ENCODE data around the gene HBEGF.
A peak's percentile ranks its signal among the peaks of the same experiment; 100 is the strongest.

Gene HBEGF

GRCh38 chr5:140302786-140303639 lies 43.4 kb downstream of the HBEGF start, which contains the start of gene PFDN1:
TSS of gene PFDN1 (minus strand) at chr5:140303101. CDS start at chr5:140303073, 28 bp downstream.
- DNase-seq (ENCODE audit: low read depth in 2 of 2): peak; percentile 83

GRCh38 chr5:140301136-140301535 lies 45.3 kb downstream of the HBEGF start:
- no peak for DNase-seq (ENCODE audit: low read depth in 2 of 2)

DNA sequence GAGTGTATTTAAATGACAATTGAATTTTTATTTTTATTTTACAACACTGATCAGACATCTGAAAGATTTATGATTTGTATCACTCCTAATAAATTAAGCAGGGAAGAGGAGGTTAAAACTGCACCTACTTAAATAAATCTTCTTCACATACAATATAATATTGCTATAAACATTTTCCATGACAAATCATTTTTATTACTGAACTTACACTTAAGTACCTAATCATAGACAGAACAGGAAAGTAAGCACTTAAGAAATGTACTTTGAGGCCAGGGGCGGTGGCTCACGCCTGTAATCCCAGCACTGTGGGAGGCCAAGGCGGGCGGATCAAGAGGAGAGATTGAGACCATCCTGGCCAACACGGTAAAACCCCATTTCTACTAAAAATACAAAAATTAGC lies 47.3 kb downstream of the HBEGF start:
- DNase-seq (ENCODE audit: low read depth in 2 of 2): no peak

- DNase-seq (ENCODE audit: low read depth in 2 of 2): no peak
These were observed 48.2 kb downstream of the HBEGF start for GRCh38 chr5:140298183-140298601.

- no peak for DNase-seq (ENCODE audit: low read depth in 2 of 2)
These were observed 49.1 kb downstream of the HBEGF start for GRCh38 chr5:140297283-140297682.

- DNase-seq (ENCODE audit: low read depth in 2 of 2): no peak
These were observed 50.1 kb downstream of the HBEGF start for GRCh38 chr5:140296289-140296688.

DNA sequence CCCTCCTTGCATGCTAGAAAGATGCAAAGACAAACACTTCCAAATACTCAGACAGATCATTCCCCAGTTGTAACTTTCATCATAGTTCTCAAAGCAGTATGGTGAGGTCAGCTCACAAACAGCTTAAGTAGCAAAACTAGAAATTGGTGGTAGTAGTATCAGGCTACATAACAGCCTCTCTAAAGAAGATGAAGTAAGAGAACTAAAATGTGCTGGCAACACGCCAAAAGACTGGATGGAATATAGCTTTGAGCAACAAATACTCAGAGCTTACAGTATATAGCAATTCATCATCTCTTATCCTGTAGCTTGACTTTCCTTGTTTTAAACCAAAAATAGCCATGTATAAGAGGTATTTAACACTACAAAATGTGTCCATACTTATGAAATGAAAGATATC lies 51.0 kb downstream of the HBEGF start:
- no peak for DNase-seq (ENCODE audit: low read depth in 2 of 2)

- no peak for DNase-seq (ENCODE audit: low read depth in 2 of 2)
These were observed 51.6 kb downstream of the HBEGF start for GRCh38 chr5:140294753-140295152.

DNA sequence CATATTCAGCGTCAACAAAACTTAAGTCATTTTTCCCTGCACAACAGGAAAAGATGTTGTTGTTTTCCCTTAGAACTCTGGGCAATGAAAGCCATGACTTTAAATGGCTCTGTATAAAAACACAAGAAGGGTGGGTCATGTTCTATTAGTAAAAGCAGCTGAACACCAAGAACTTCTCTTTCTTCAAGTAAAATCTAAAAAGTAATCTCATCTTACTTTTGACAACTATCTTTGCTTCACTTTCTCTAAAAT lies 52.6 kb downstream of the HBEGF start:
- no peak for DNase-seq (ENCODE audit: low read depth in 2 of 2)

DNA sequence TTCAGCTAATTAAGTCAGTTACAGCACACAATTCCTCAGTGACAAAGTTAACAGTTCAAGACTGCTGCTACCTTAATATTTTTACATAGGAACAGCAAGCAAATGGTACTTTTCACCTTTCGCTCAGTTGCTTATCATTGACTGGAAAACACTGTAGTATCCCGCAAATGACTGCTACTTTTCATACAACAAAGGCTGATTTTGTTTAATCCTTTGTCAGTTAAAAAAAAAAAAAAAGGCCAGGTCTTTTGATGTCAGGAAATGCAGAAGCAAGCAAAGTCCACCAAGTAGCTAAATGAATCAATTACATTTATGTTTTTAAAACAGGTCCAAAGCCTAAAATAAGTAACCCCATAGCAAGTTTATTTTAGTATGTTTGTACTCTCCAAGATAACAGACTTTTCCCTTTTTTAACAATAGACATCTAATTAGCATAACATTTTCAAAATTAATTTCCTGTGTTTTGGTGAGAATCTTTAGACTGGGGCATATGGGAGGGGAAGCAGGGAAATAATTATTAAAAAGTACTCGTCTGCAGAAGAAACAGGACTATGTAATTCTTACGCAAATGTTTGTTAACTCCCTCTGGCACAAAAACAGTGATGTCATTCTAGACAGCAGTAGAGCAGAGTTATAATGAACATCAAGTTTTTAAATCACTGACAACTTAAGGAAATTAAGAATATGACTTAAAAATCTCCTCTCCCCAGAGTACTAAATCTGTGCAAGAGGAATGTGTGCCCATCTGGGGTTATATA lies 53.1 kb downstream of the HBEGF start:
- DNase-seq (ENCODE audit: low read depth in 2 of 2): no peak

GRCh38 chr5:140292212-140293036 lies 54.0 kb downstream of the HBEGF start:
- DNase-seq (ENCODE audit: low read depth in 2 of 2): no peak

- DNase-seq (ENCODE audit: low read depth in 2 of 2): no peak
These were observed 58.4 kb downstream of the HBEGF start for GRCh38 chr5:140287801-140288521.

- DNase-seq (ENCODE audit: low read depth in 2 of 2): no peak
These were observed 60.0 kb downstream of the HBEGF start for GRCh38 chr5:140286424-140286823.

DNA sequence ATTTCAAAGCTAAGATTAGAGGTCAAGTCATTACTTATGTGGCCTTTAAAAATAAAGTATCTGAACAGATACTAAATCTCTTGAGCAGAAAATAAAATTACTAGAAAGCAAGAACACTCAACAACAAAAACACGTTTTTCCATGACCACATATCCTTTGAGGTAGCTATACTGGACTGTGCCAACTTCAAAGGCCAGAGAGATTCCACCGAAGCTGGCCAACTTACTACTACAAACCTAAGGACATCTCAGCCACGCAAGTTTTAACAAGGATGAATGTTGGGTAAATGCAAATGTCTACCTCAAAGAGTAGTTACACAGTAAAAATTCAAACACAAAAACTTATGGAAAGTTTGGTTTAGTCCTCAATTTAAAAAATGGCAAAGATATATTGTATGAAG lies 62.4 kb downstream of the HBEGF start:
- no peak for DNase-seq (ENCODE audit: low read depth in 2 of 2)
